GM08714 (cell line): ENCODE data around the gene PIGBOS1.

Experiments used
- H3K4me3 ChIP-seq: fragments of 200-500 bp; sonication (Bioruptor generic); 2 replicates; pipeline ENCODE4 v1.5.1; 2014; ENCODE audit warnings: mild to moderate bottlenecking, low read length, inconsistent platforms
- ZNF274 ChIP-seq: IDR thresholded peaks from 2 replicates; pipeline ENCODE4 v1.6.1; 2012; ENCODE audit warnings: mild to moderate bottlenecking, low read depth, low read length

The PIGBOS1 gene, protein sequence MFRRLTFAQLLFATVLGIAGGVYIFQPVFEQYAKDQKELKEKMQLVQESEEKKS

DNA sequence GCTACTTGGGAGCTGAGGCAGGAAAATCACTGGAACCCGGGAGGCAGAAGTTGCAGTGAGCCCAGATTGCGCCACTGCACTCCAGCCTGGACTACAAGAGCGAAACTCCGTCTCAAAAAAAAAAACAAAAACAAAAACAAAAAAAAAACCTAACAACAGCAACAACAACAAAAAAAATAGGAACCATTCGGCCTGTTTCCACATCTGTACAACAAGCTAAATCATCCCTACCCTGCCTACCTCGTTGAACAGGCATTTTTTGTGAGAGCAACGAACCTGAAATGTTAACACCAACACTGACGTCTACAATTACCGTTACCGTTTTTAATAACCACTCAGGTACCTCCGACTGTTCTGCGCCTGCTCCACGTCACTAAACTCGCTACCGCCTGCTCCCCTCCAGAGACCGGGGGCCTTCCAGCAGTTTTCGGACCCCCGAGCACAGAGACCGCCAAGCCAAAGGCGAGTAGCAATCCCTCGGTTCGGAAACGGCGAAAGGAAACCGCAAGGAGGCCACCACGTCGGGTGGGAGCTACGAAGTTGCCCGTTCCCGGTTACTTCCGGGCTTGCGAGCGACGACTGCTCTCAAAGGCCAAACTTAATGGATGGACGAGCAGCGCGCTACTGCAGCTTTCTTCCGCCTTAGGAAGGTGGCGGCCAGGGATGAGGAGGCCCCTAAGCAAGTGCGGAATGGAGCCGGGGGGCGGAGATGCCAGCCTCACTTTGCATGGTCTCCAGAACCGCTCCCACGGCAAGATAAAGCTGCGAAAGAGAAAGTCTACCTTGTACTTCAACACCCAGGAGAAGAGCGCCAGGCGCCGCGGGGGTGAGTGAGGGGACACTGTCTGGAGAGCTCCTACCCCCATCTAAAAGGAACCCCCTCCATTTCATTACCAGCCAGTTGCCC is at the start of gene PIGBOS1, which contains the start of gene PIGB:
Gene PIGBOS1, minus strand, starts transcription at position 536 of the 907 bp plus-strand sequence. CDS start 1,331 bp downstream, outside the sequence.
Gene PIGB, plus strand, starts transcription at position 635 of the 907 bp plus-strand sequence. Its CDS starts 29 bp downstream, at position 664.
- no peak for TF ChIP-seq ZNF274
- peak within 1 kb of the TSS; percentile 87 for H3K4me3 ChIP-seq

DNA sequence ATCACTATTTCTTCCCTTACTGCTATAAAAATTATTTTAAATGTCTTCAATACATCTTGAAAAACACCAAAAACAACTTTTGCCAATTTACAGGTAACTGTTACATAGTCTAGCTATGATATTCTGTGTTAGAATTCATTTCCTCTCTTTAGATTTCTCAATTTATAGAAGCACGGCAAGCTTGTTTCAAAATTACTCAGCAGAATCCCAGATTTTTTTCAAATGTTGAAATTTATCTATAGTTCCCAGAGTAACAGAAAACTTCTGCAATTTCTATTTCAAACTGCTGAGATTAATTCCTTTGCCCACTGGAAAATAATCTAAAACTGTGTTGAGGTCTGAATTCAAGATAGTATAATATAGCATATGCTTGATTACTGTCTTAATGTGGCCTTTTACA is 48.1 kb upstream of the PIGBOS1 start:
- no peak for TF ChIP-seq ZNF274
- H3K4me3 ChIP-seq = no peak overlapping the region

DNA sequence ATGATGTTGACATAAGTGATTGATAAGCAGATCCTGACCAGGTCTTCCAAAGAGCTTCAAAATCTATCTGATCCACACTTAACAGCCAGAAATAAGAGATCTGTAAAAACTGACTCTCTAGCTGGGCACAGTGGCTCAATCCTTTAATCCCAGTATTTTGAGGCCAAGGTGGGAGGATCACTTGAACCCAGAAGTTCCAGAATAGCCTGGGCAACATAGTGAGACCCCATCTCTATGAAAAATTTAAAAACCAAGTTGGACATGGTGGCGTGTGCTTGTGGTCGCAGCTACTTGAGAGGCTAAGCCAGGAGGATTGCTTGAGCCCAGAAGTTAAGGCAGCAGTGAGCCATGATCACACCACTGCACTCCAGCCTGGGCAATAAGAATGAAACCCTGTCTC is 43.7 kb upstream of the PIGBOS1 start:
- no peak overlapping the region for H3K4me3 ChIP-seq
- TF ChIP-seq ZNF274 = no peak

DNA sequence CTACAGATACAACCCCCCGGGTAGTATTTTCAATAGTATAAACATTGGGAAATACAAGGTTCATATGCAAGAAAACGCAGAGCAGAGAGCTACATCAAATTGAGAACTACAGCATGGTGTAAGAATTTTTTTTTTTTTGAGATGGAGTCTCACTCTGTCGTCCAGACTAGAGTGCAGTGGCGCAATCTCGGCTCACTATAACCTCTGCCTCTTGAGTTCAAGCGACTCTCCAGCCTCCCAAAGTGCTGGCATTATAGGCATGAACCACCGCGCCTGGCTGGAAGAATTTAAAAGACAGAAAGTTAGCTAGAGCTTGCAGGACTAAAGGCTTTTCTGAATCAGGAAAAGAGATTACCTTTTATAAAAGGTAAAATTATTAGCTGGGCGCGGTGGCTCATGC is 42.1 kb upstream of the PIGBOS1 start:
- no peak overlapping the region for H3K4me3 ChIP-seq
- TF ChIP-seq ZNF274 = no peak

DNA sequence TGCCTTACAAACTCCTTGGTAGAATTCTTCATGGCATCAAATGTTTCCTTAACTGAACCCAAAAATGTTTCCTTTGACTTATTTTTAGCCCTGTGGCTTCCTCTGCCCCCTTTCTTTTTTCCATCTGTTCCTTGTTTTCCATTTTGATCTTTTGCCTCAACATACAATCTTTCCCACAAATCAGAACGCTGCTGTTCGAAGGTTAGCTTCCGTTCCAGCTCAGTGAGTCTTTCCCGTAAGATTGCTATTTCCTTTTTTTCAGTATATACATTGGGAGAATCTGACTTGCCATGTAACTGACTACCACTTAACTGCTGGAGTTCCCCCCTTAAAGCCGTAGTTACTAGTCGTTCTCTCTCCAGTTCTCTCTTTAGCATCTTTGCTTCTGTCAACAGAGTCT is 41.3 kb upstream of the PIGBOS1 start:
- no peak for TF ChIP-seq ZNF274
- H3K4me3 ChIP-seq = no peak overlapping the region

DNA sequence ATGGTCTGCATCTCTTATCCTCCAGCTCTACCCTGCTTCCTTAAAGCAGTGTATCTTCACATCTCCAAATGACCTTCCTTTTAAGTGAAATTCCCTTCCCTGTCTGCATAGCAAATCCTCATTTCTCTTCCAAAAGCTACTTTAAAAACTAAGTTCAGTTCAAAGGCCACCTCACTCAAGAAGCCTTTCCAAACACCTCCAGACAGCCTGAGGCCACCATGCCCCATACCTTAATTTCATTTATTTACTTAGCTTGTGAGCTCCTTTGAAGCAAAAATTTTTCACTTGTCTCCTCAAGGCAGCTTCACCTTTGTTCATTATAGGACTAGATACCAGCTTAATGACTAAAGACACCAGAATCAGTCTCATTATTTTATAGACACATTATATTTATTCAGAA is 39.5 kb upstream of the PIGBOS1 start:
- TF ChIP-seq ZNF274 = no peak
- no peak overlapping the region for H3K4me3 ChIP-seq

DNA sequence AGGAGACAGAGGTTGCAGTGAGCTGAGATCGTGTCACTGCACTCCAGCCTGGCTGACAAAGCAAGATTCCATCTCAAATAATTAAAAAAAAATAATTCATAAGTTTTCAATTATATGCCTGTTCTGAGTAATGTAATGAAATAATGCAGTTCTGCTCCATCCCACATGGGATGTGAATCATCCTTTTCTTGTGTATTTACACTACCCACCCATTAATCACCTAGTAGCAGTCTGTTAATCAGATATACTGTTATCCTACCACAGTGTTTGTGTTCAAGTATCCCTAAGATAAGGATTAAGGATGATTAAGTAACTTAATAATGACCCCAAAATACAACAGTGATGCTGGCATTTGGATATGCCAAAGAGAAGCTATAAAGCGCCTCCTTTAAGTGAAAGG is 38.9 kb upstream of the PIGBOS1 start:
- no peak for TF ChIP-seq ZNF274
- no peak overlapping the region for H3K4me3 ChIP-seq

DNA sequence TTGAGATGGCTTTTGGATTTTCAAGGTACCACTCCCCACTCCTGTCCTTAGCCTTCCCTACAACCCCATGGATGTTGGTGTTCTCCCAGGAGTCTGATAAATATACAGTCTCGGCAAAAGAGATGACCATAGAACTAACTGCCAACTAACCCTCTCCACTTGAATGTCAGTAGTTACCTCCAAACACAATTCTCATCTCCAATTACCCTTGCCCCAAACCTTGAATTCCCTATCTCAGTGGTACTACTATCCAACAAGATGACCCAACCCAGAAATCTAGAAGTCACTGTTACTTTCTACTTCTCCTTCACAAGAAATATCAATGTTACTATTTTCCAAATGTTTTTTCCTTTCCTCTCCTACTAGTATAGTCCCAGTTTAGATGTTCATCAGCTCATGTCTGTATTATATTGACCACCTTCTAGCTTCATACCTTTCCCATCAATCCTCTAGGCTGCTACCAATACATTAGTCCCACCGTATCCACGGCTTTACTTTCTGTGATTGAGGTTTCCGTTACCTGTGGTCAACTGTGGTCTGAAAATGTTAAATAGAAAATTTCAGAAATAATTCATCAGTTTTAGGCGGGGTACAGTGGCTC is 38.2 kb upstream of the PIGBOS1 start:
- TF ChIP-seq ZNF274 = no peak
- no peak overlapping the region for H3K4me3 ChIP-seq

DNA sequence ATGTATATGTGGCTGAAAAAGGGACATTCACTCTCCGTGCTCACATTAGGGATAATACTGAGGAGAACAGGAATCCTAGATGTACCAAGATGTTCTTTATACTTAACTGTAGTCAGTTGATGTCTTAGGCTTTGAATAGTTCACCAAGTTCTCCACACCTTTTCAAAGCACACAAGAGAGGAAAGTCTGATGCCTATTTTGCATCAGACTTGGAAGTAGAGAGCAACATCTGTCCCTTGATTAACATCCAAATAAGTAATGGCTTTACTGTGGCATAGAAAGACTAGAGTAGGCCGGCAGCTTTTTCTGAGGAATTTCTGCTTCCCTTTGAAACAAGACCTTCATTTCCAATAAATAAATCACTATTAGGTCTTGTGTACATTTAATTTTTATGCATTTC is 34.1 kb upstream of the PIGBOS1 start:
- no peak for TF ChIP-seq ZNF274

DNA sequence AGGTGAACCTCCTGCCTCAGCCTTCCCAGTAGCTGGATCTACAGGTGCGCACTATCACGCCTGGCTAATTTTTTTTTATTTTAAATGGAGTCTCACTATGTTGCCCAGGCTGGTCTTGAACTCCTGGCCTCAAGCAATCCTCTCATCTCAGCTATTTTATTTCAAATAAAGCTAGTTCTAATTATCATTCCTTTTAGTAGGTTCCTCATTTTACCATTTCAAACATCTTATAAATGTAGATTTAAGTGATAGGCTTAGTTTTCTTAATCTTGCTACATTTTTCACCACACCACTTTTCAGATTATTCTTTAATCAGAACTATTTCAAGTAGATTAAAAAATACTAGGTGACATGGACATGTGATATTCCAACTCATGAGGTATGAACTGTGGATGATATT is 30.4 kb upstream of the PIGBOS1 start:
- TF ChIP-seq ZNF274 = no peak
- H3K4me3 ChIP-seq = no peak overlapping the region

More for the DNA sequence above, 34.1 kb upstream of the PIGBOS1 start:
- H3K4me3 ChIP-seq = no peak overlapping the region

DNA sequence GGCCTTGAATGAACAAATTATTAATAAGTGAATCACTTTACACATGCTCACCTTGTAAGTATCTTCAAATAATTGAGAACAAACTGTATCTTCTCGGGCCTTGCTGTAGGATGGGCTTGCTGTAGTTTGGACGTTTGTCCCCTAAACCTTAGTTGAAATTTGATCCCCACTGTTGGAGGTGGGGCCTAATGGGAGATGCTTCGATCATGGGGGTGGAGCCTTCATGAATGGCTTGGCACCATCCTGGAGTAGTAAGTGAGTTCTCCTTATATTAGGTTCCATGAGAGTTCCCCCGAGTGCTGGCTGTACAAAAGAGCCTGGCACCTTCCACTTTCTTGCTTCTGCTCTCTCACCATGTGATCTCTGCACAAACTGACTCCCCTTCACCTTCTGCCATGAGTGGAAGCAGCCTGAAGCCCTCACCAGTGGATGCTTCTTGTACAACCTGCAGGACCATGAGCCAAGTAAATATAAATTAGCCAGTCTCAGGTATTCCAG is 29.4 kb upstream of the PIGBOS1 start:
- no peak overlapping the region for H3K4me3 ChIP-seq
- TF ChIP-seq ZNF274 = no peak

DNA sequence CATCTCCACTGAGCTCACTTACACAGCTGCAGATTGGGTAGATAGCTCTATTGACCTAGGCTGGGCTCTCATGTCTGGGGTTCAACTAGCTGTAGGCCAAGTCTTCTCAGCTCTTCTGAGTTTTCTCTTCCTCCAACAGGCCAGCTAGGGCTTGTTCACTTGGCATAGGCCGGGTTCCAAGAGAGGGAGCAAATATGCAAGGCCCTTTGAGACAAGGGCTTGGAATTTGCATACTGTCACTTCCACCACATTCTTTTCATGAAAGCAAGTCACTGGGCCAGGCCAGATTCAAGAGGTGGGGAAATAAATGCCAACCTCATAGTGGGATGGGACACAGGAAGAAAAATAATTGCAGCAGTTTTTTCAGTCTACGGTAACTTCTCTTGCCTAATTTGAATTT is 25.3 kb upstream of the PIGBOS1 start:
- TF ChIP-seq ZNF274 = no peak
- no peak overlapping the region for H3K4me3 ChIP-seq

DNA sequence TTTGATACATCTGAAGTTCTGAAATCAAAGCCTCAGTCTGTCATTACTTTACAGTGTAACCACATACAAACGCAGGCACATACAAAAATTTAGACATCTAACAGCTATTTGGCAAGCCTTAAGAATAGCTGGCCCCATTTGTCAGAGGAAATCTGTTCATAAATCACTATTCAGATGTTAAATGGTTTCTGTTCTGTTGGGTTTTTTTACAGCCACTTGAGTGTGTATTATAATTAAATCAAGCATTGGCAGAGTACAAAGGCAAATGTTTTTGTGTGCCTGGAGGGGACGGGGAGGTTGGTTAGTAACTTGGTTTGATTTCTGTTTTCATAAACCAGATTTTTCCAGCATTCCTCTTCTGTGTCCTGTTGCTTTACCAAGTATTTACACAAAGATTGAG is 24.2 kb upstream of the PIGBOS1 start:
- TF ChIP-seq ZNF274 = no peak
- H3K4me3 ChIP-seq = no peak overlapping the region

DNA sequence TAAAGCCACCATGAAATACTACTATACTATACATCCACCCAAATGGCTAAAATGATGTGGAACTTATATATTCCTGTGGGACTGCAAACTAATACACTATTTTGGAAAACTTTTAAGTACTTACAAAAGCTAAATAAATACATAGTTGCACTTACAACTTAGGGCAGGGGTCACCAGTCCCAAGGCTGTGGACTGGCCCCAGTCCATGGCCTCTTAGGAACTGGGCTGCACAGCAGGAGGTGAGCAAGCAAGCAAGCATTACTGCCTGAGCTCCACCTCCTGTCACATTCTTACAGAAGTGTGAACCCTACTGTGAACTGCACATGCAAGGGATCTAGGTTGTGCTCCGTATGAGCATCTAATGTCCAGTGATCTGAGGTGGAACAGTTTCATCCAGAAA is 18.2 kb upstream of the PIGBOS1 start:
- no peak for TF ChIP-seq ZNF274

DNA sequence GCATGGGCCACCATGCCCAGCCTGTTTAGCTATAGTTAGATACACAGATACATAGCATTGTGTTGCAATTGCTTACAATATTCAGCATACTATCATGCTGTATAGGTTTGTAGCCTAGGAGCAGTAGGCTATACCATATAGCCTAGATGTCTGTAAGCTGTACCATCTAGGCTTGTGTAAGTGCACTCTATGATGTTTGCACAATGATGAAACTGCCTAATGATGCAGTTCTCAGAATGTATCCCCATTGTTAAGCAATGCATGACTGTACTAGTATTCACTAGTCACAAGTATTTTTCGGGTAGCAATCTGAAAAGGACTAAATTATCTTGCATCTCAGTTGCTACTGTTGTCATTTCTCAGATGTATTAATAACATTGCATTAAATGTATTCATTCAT is 16.1 kb upstream of the PIGBOS1 start:
- no peak for TF ChIP-seq ZNF274

More for the DNA sequence above, 18.2 kb upstream of the PIGBOS1 start:
- H3K4me3 ChIP-seq = no peak overlapping the region

DNA sequence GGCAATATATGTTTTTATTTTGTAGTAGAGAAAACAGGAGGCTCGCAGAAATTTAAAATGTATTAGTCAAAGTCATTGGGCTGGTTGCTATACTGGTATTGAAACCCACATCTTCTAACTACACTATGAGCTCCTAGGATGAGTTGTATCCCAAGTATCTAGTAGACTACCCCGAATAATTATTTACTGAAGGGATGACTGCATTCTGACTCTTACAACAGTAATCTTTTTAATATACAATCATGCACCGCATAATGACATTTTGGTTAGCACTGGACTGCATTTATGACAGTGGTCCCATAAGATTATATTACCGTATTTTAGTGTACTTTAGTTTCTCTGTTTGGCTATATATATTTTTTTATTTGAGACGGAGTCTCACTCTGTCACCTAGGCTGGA is 15.4 kb upstream of the PIGBOS1 start:
- no peak for TF ChIP-seq ZNF274
- H3K4me3 ChIP-seq = no peak overlapping the region

More for the DNA sequence above, 16.1 kb upstream of the PIGBOS1 start:
- no peak overlapping the region for H3K4me3 ChIP-seq
